Measurements from ENCODE around the gene TNFSF9. TPM values are rescaled to one million over a fixed set of nuclear protein-coding genes. Genes with fewer than 3 reads are reported as not detected.

The TNFSF9 gene
- total and polyA plus RNA-seq, 4 experiments from 2014 or later = 0.29 to 3.3 (median 0.81) TPM

GRCh38 chr19:6533000-6533328 lies 2.1 kb downstream of the TNFSF9 start:
- H3K27me3 ChIP-seq (ENCODE audit: insufficient read depth, low read length) = peaks cover 13% of the 10 kb centered on the region
- no peak for DNase-seq
- H3K27ac ChIP-seq (ENCODE audit: low read depth, low read length) = no peak overlapping the region
- no peaks in the 10 kb centered on the region for H3K9me3 ChIP-seq (ENCODE audit: control insufficient read depth in 1 of 2, low read length in 2 of 2)
- Mint-ChIP-seq H3K27me3 (peaks cover 18 to 24% of the 10 kb centered on the region in 2 donors), H3K4me3 (peak overlapping the region in 7 of 8 donors; percentile 52 to 82 (median 65)), H3K4me1 (peaks cover 31 to 62% (median 51%) of the 10 kb centered on the region in 4 donors), H3K9me3 (peaks cover 0 to 3% (median 0%) of the 10 kb centered on the region in 8 donors), H3K27ac (peak overlapping the region in 5 of 7 donors; percentile 37 to 71 (median 61)), H3K36me3 (no peaks in the 10 kb centered on the region)
- H3K36me3 ChIP-seq (ENCODE audit: insufficient read depth, low read length) = no peaks in the 10 kb centered on the region
- POLR2A ChIA-PET (ENCODE audit: partially characterized antibody) = interaction anchor here (0.5 kb wide), 1 partner anchor 71 kb away, joined by 3 read pairs; no protein-coding TSS in a partner anchor
- no peak overlapping the region for H3K4me3 ChIP-seq (ENCODE audit: low read length in 2 of 2)
- intact Hi-C loops (cut with micrococcal nuclease) = loop anchor here (5.0 to 10.0 kb wide), 3 partner anchors 72 to 329 kb away; partner anchors contain the start of genes GPR108 and TRIP10
- H3K4me1 ChIP-seq (ENCODE audit: insufficient read depth, low read length) = peaks cover 51% of the 10 kb centered on the region
- CTCF ChIA-PET (ENCODE audit: partially characterized antibody) = no interaction called here

- Mint-ChIP-seq H3K36me3 (no peaks in the 10 kb centered on the region), H3K27ac (peak overlapping the region in 2 of 7 donors; percentile 24 to 31), H3K4me3 (no peak overlapping the region), H3K9me3 (peaks cover 0 to 3% (median 0%) of the 10 kb centered on the region in 8 donors), H3K27me3 (peaks cover 18 to 24% of the 10 kb centered on the region in 2 donors), H3K4me1 (peaks cover 31 to 62% (median 51%) of the 10 kb centered on the region in 4 donors)
- no peaks in the 10 kb centered on the region for H3K9me3 ChIP-seq (ENCODE audit: control insufficient read depth in 1 of 2, low read length in 2 of 2)
- CTCF ChIA-PET (ENCODE audit: partially characterized antibody) = no interaction called here
- peaks cover 13% of the 10 kb centered on the region for H3K27me3 ChIP-seq (ENCODE audit: insufficient read depth, low read length)
- intact Hi-C loops (cut with micrococcal nuclease) = loop anchor here (5.0 to 10.0 kb wide), 3 partner anchors 71 to 328 kb away; partner anchors contain the start of genes GPR108 and TRIP10
- H3K4me3 ChIP-seq (ENCODE audit: low read length in 2 of 2) = no peak overlapping the region
- no peak for DNase-seq
- H3K4me1 ChIP-seq (ENCODE audit: insufficient read depth, low read length) = peaks cover 54% of the 10 kb centered on the region
- H3K27ac ChIP-seq (ENCODE audit: low read depth, low read length) = no peak overlapping the region
- no peaks in the 10 kb centered on the region for H3K36me3 ChIP-seq (ENCODE audit: insufficient read depth, low read length)
- POLR2A ChIA-PET (ENCODE audit: partially characterized antibody) = interaction anchor here (1.6 kb wide), 1 partner anchor 18 kb away, joined by 3 read pairs; no protein-coding TSS in a partner anchor
Observed at GRCh38 chr19:6533746-6534418, 3.1 kb downstream of the TNFSF9 start.

DNA sequence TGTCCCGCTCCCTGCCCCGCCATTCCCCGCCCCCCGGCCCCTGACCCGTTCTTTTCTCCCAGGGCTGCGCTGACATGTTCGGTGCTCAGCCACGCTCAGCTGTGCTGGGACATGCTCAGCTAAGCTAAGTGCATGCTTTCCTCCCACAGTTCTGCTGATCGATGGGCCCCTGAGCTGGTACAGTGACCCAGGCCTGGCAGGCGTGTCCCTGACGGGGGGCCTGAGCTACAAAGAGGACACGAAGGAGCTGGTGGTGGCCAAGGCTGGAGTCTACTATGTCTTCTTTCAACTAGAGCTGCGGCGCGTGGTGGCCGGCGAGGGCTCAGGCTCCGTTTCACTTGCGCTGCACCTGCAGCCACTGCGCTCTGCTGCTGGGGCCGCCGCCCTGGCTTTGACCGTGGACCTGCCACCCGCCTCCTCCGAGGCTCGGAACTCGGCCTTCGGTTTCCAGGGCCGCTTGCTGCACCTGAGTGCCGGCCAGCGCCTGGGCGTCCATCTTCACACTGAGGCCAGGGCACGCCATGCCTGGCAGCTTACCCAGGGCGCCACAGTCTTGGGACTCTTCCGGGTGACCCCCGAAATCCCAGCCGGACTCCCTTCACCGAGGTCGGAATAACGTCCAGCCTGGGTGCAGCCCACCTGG lies 3.7 kb downstream of the TNFSF9 start:
- H3K36me3 ChIP-seq (ENCODE audit: insufficient read depth, low read length) = no peaks in the 10 kb centered on the region
- peaks cover 0 to 3% (median 0%) of the 10 kb centered on the region in 8 donors for H3K9me3 Mint-ChIP-seq
- ChIA-PET CTCF (ENCODE audit: partially characterized antibody) (interaction anchor here (0.7 kb wide), 1 partner anchor 36 kb away, joined by 3 read pairs; no protein-coding TSS in a partner anchor), POLR2A (ENCODE audit: partially characterized antibody) (interaction anchor here (1.6 kb wide), 1 partner anchor 18 kb away, joined by 3 read pairs; no protein-coding TSS in a partner anchor)
- peaks cover 18 to 24% of the 10 kb centered on the region in 2 donors for H3K27me3 Mint-ChIP-seq
- H3K9me3 ChIP-seq (ENCODE audit: control insufficient read depth in 1 of 2, low read length in 2 of 2) = no peaks in the 10 kb centered on the region
- H3K36me3 Mint-ChIP-seq = no peaks in the 10 kb centered on the region
- H3K27me3 ChIP-seq (ENCODE audit: insufficient read depth, low read length) = peaks cover 13% of the 10 kb centered on the region
- DNase-seq = no peak
- H3K4me1 Mint-ChIP-seq = peaks cover 28 to 57% (median 49%) of the 10 kb centered on the region in 4 donors
- no peak overlapping the region for H3K4me3 Mint-ChIP-seq
- intact Hi-C loops (cut with micrococcal nuclease) = loop anchor here (5.0 to 10.0 kb wide), 3 partner anchors 70 to 328 kb away; partner anchors contain the start of genes GPR108 and TRIP10
- no peak overlapping the region for H3K4me3 ChIP-seq (ENCODE audit: low read length in 2 of 2)
- H3K27ac Mint-ChIP-seq = peak overlapping the region in 1 of 7 donors; percentile 24
- H3K27ac ChIP-seq (ENCODE audit: low read depth, low read length) = no peak overlapping the region
- H3K4me1 ChIP-seq (ENCODE audit: insufficient read depth, low read length) = peaks cover 54% of the 10 kb centered on the region

- POLR2A ChIA-PET (ENCODE audit: partially characterized antibody) = interaction anchor here (0.9 to 1.6 kb wide), 3 partner anchors 17 to 815 kb away, joined by 3 read pairs; no protein-coding TSS in a partner anchor
- H3K4me1 Mint-ChIP-seq = peaks cover 18 to 47% (median 38%) of the 10 kb centered on the region in 4 donors
- no peaks in the 10 kb centered on the region for H3K36me3 Mint-ChIP-seq
- intact Hi-C loops (cut with micrococcal nuclease) = loop anchor here (10.0 kb wide), 1 partner anchor 69 kb away; no protein-coding TSS in a partner anchor
- Histone ChIP-seq H3K27ac (ENCODE audit: low read depth, low read length) (no peak overlapping the region), H3K36me3 (ENCODE audit: insufficient read depth, low read length) (no peaks in the 10 kb centered on the region), H3K27me3 (ENCODE audit: insufficient read depth, low read length) (peaks cover 13% of the 10 kb centered on the region), H3K4me3 (ENCODE audit: low read length in 2 of 2) (no peak overlapping the region), H3K4me1 (ENCODE audit: insufficient read depth, low read length) (peaks cover 47% of the 10 kb centered on the region), H3K9me3 (ENCODE audit: control insufficient read depth in 1 of 2, low read length in 2 of 2) (no peaks in the 10 kb centered on the region)
- CTCF ChIA-PET (ENCODE audit: partially characterized antibody) = interaction anchor here (1.2 kb wide), 1 partner anchor 16 kb away, joined by 3 read pairs; no protein-coding TSS in a partner anchor
- H3K27ac Mint-ChIP-seq = peak overlapping the region; percentile 39 to 87 (median 84)
- no peak for DNase-seq
- H3K27me3 Mint-ChIP-seq = peaks cover 13 to 21% of the 10 kb centered on the region in 2 donors
- peak overlapping the region in 4 of 8 donors; percentile 39 to 58 (median 50) for H3K4me3 Mint-ChIP-seq
- H3K9me3 Mint-ChIP-seq = peaks cover 0 to 3% (median 0%) of the 10 kb centered on the region in 8 donors
Observed at GRCh38 chr19:6535558-6536137, 4.8 kb downstream of the TNFSF9 start.

DNA sequence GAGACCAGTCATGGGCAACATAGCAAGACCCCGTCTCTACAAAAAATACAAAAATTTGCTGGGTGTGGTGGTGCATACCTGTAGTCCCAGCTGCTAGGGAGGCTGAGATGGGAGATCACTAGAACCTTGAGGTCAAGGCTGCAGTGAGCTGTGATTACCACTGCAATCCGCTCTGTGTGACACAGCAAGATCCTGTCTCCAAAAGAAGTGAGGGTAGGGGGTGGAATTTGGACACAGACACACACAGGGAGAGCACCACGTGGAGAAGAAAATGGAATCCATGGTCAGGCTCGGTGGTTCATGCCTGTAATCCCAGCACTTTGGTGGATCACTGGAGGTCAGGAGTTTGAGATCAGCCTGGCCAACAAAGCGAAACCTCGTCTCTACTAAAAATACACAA lies 8.7 kb downstream of the TNFSF9 start:
- Histone ChIP-seq H3K4me1 (ENCODE audit: insufficient read depth, low read length) (peaks cover 26% of the 10 kb centered on the region), H3K4me3 (ENCODE audit: low read length in 2 of 2) (no peak overlapping the region), H3K27me3 (ENCODE audit: insufficient read depth, low read length) (no peaks in the 10 kb centered on the region), H3K36me3 (ENCODE audit: insufficient read depth, low read length) (no peaks in the 10 kb centered on the region), H3K27ac (ENCODE audit: low read depth, low read length) (no peak overlapping the region), H3K9me3 (ENCODE audit: control insufficient read depth in 1 of 2, low read length in 2 of 2) (no peaks in the 10 kb centered on the region)
- H3K27ac Mint-ChIP-seq = no peak overlapping the region
- H3K27me3 Mint-ChIP-seq = peaks cover 0 to 4% of the 10 kb centered on the region in 2 donors
- ChIA-PET POLR2A (ENCODE audit: partially characterized antibody) (no interaction called here), CTCF (ENCODE audit: partially characterized antibody) (no interaction called here)
- no peaks in the 10 kb centered on the region for H3K36me3 Mint-ChIP-seq
- no peak for DNase-seq
- peaks cover 12 to 26% (median 16%) of the 10 kb centered on the region in 4 donors for H3K4me1 Mint-ChIP-seq
- intact Hi-C loops (cut with micrococcal nuclease) = loop anchor here (10.0 kb wide), 1 partner anchor 65 kb away; no protein-coding TSS in a partner anchor
- no peak overlapping the region for H3K4me3 Mint-ChIP-seq
- no peaks in the 10 kb centered on the region for H3K9me3 Mint-ChIP-seq

- Mint-ChIP-seq H3K4me1 (peaks cover 8 to 18% (median 10%) of the 10 kb centered on the region in 4 donors), H3K27me3 (peaks cover 0 to under 1% of the 10 kb centered on the region in 2 donors), H3K36me3 (no peaks in the 10 kb centered on the region), H3K9me3 (no peaks in the 10 kb centered on the region), H3K4me3 (no peak overlapping the region), H3K27ac (no peak overlapping the region)
- Histone ChIP-seq H3K4me3 (ENCODE audit: low read length in 2 of 2) (no peak overlapping the region), H3K4me1 (ENCODE audit: insufficient read depth, low read length) (peaks cover 20% of the 10 kb centered on the region), H3K27ac (ENCODE audit: low read depth, low read length) (no peak overlapping the region), H3K27me3 (ENCODE audit: insufficient read depth, low read length) (no peaks in the 10 kb centered on the region), H3K9me3 (ENCODE audit: control insufficient read depth in 1 of 2, low read length in 2 of 2) (no peaks in the 10 kb centered on the region), H3K36me3 (ENCODE audit: insufficient read depth, low read length) (no peaks in the 10 kb centered on the region)
- intact Hi-C loops (cut with micrococcal nuclease) = no loop called here
- no peak for DNase-seq
- ChIA-PET POLR2A (ENCODE audit: partially characterized antibody) (no interaction called here), CTCF (ENCODE audit: partially characterized antibody) (interaction anchor here (1.1 kb wide), 2 partner anchors 10 to 25 kb away, joined by 3 read pairs; no protein-coding TSS in a partner anchor)
Observed at GRCh38 chr19:6540918-6541689, 10.3 kb downstream of the TNFSF9 start.

Measured in CD4-positive, alpha-beta memory T cell (primary cell).